Activated CD8-positive, alpha-beta T cell treated with anti-CD3 and anti-CD28 coated beads, Interleukin-2, amount 10 ng/mL, durations not matched to agents 7 days and 5 days (primary cell): ENCODE measurements around the gene ARFGAP3. TPM values are rescaled to one million over a fixed set of nuclear protein-coding genes. Genes with fewer than 3 reads are reported as not detected.

Source experiments
- ATAC-seq: fragments of 150-1000 bp; cut with Tn5 transposase; one replicate; pipeline ENCODE4 v1.10.0; 2021; ENCODE audit warnings: moderate library complexity
- CTCF ChIA-PET: fragments of 350-600 bp; sonication (Branson Sonifier 250); formaldehyde crosslinking; loops from one replicate; lab custom pipeline; 2021; ENCODE audit warnings: antibody characterized with exemption; lab: Charles Lee
- POLR2A ChIA-PET: fragments of 350-600 bp; sonication (Branson Sonifier 250); formaldehyde crosslinking; loops from one replicate; lab custom pipeline; 2021; ENCODE audit warnings: antibody characterized with exemption; lab: Charles Lee
- DNase-seq: peaks from one replicate; pipeline ENCODE4 v3.0.0-alpha.2; 2020
- H3K27ac Mint-ChIP-seq: one replicate; pipeline ENCODE4 v1.8.0; 2021; ENCODE audit warnings: mild to moderate bottlenecking, mixed read lengths
- H3K27me3 Mint-ChIP-seq: one replicate; pipeline ENCODE4 v1.8.0; 2021; ENCODE audit warnings: low read depth, mixed read lengths
- H3K36me3 Mint-ChIP-seq: one replicate; pipeline ENCODE4 v1.8.0; 2021; ENCODE audit warnings: low read depth, mixed read lengths
- H3K4me1 Mint-ChIP-seq: one replicate; pipeline ENCODE4 v1.8.0; 2021; ENCODE audit warnings: low read depth, mixed read lengths
- H3K4me3 Mint-ChIP-seq: one replicate; pipeline ENCODE4 v1.8.0; 2021; ENCODE audit warnings: mild to moderate bottlenecking, mixed read lengths
- H3K9me3 Mint-ChIP-seq: one replicate; pipeline ENCODE4 v1.8.0; 2022; ENCODE audit warnings: mixed read lengths; ENCODE audit not compliant: insufficient read depth
- total RNA-seq, 2 experiments: library from RNA; stranded (reverse); gene quantifications; one replicate each; pipeline ENCODE4 v1.2.3, GENCODE V29; 2021

The ARFGAP3 gene, protein sequence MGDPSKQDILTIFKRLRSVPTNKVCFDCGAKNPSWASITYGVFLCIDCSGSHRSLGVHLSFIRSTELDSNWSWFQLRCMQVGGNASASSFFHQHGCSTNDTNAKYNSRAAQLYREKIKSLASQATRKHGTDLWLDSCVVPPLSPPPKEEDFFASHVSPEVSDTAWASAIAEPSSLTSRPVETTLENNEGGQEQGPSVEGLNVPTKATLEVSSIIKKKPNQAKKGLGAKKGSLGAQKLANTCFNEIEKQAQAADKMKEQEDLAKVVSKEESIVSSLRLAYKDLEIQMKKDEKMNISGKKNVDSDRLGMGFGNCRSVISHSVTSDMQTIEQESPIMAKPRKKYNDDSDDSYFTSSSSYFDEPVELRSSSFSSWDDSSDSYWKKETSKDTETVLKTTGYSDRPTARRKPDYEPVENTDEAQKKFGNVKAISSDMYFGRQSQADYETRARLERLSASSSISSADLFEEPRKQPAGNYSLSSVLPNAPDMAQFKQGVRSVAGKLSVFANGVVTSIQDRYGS
- total RNA-seq, result 10 to 100 TPM; 35.8 to 36.7 TPM

DNA sequence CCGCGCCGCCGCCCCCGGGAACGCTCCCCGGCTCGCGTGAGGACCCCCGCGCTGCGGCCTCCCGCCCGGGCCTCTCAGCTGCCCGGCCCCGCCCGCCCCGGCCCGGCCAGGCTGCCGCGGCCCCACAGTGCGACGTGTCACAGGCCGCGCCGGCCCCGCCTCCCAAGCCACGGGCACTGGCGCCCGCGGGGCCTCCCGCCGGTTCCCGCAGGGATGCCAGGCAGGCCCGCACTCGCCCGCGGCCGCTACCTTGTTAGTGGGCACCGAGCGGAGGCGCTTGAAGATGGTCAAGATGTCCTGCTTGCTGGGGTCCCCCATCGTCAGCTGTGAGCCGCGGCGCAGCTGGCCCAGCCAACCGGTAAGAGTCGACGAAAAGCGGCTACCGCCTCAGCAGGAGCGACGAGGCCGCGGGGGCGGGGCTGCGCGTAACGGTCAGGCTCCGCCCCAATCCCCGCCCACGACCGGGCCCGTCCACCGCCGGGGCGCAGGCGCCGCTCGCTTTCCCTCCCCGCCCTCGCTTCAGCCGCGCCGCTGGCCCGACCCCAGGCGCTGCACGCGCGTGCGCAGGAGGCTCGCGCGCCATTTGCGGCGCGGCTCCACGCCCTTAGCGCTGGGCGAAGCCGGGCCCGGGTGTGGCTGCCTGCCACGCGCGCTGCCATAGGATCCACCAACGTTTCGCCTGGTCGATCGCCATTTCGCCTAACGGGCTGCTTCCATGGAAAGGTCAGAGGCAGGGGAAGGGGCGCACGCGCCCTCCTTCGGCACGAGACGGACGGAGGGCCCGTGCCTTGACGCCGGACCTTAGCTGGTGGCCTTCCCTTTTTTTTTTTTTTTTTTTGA lies at the start of gene ARFGAP3:
Gene ARFGAP3 (minus strand): TSS at position 409 of the 840 bp plus-strand sequence. CDS start 91 bp downstream, at position 318.
- ChIA-PET POLR2A (interaction anchor here (0.7 to 1.6 kb wide), 8 partner anchors 10 to 288 kb away, joined by 3 to 8 read pairs (median 4); partner anchors contain the start of genes MCAT and POLDIP3), CTCF (interaction anchor here (0.5 to 1.9 kb wide), 3 partner anchors 11 to 78 kb away, joined by 3 to 9 read pairs (median 4); no protein-coding TSS in a partner anchor)
- ATAC-seq (peak; percentile 95), DNase-seq (peak; percentile 94)
- Mint-ChIP-seq H3K9me3 (no peaks in the 10 kb centered on the region), H3K4me3 (peak within 1 kb of the TSS; percentile 87), H3K27me3 (no peaks in the 10 kb centered on the region), H3K27ac (peak within 1 kb of the TSS; percentile 93), H3K36me3 (peaks cover 3% of the 10 kb centered on the region), H3K4me1 (peaks cover 11% of the 10 kb centered on the region)

- POLR2A ChIA-PET, result no interaction called here
- CTCF ChIA-PET, result interaction anchor here (3.9 kb wide), 1 partner anchor 11 kb away, joined by 12 read pairs; no protein-coding TSS in a partner anchor
- Mint-ChIP-seq H3K27me3 (no peaks in the 10 kb centered on the region), H3K4me3 (no peak overlapping the region), H3K27ac (no peak overlapping the region), H3K4me1 (no peaks in the 10 kb centered on the region), H3K36me3 (no peaks in the 10 kb centered on the region), H3K9me3 (no peaks in the 10 kb centered on the region)
- ATAC-seq (no peak), DNase-seq (no peak)
Observed at GRCh38 chr22:42905702-42906183, 48.7 kb upstream of the ARFGAP3 start.

DNA sequence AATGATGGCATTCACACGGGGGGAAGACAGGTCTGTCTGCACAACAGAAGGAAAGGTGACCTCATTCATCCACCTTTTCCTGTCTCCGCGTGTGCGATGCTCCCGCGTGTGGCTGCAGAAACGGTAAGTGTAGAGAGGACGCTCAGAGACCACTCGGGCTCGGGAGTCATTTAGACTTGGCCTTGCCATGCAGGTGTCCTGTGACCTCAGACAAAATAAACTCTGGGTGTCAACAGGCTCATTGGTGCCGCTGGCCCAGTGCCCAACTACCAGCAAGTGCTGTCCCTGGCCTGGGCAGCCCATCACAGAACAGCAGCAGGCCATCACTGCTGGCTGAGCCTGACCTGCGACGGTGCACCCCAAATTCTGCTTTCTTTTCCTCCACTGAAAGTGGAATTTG lies 48.1 kb upstream of the ARFGAP3 start:
- no peaks in the 10 kb centered on the region for H3K4me1 Mint-ChIP-seq
- H3K27ac Mint-ChIP-seq, result no peak overlapping the region
- H3K27me3 Mint-ChIP-seq, result no peaks in the 10 kb centered on the region
- ChIA-PET POLR2A (no interaction called here), CTCF (interaction anchor here (3.9 kb wide), 1 partner anchor 10 kb away, joined by 12 read pairs; no protein-coding TSS in a partner anchor)
- H3K4me3 Mint-ChIP-seq, result no peak overlapping the region
- no peaks in the 10 kb centered on the region for H3K9me3 Mint-ChIP-seq
- DNase-seq (no peak), ATAC-seq (no peak)
- no peaks in the 10 kb centered on the region for H3K36me3 Mint-ChIP-seq

GRCh38 chr22:42904050-42904449 lies 47.0 kb upstream of the ARFGAP3 start:
- ChIA-PET CTCF (interaction anchor here (3.9 kb wide), 1 partner anchor 9 kb away, joined by 12 read pairs; no protein-coding TSS in a partner anchor), POLR2A (interaction anchor here (0.8 kb wide), 1 partner anchor 87 kb away, joined by 4 read pairs; no protein-coding TSS in a partner anchor)
- H3K27me3 Mint-ChIP-seq, result no peaks in the 10 kb centered on the region
- no peak overlapping the region for H3K4me3 Mint-ChIP-seq
- H3K36me3 Mint-ChIP-seq, result no peaks in the 10 kb centered on the region
- DNase-seq (no peak), ATAC-seq (no peak)
- H3K4me1 Mint-ChIP-seq, result no peaks in the 10 kb centered on the region
- no peaks in the 10 kb centered on the region for H3K9me3 Mint-ChIP-seq
- no peak overlapping the region for H3K27ac Mint-ChIP-seq

DNA sequence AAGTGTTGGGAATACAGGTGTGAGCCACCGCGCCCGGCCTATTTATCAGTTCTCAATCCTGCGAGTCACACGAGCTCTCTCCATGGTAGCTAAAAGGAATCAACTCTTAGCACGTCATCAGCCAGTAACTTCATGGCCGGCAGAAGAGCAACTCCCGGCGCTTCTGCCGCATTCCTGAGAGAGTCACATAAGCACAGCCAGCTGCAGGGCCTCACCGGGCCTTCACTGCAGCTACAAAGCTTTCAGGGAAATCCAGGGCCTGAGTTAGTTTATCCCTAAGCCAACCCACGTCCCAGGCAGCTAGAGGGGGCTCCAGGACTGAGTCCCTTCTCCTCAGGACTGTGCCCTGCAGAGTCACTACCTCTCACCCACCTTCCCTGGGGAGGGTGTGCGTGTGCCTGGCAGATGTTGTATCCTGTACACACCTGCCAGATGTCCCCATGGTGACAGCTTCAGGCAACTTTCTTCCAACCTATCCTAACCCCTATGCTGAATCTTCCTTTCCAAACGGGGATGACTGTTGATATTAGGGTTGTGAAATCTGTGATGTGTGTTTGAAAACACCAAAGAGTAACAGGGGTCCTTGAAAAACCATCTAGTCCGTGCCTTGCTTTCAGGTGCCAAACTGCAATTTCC lies 45.9 kb upstream of the ARFGAP3 start:
- DNase-seq (no peak), ATAC-seq (no peak)
- no peaks in the 10 kb centered on the region for H3K36me3 Mint-ChIP-seq
- no peaks in the 10 kb centered on the region for H3K9me3 Mint-ChIP-seq
- H3K27me3 Mint-ChIP-seq, result no peaks in the 10 kb centered on the region
- POLR2A ChIA-PET, result no interaction called here
- H3K4me3 Mint-ChIP-seq, result no peak overlapping the region
- CTCF ChIA-PET, result interaction anchor here (1.4 to 3.9 kb wide), 3 partner anchors 8 to 131 kb away, joined by 3 to 12 read pairs (median 7); no protein-coding TSS in a partner anchor
- H3K4me1 Mint-ChIP-seq, result no peaks in the 10 kb centered on the region
- no peak overlapping the region for H3K27ac Mint-ChIP-seq

DNA sequence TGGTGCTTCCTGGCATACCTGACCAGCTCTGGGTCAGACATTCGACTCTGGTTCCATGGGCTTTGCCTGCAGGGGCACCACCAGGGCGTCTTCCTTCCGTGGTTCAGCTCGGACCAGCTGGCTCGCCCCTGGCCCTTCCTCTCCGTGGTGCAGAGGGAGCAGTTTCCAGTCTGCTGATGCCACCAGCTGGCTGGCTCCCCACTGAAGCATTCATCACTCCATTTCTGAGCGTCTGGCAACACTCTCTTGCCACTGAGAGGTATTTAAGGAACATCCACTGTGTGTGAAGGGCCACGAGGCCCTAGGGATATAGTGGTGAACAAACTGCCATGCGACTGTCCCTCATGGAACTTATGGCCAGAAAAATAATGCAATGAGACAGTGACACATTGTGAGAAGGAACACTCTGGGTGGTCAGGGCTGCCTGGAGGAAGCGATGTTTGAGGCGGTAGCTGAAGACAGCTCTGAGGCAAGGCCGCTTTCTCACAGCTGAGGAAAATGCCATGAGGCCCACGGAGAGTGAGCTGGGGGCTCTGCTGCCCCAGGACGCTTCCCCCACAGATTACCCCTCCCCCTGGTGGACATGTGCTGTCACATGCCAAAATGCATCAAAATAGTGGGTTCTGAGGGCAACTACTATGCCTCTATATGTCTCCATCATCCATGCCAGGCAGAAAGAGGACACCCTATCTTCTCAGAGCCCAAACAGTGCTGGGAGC lies 44.9 kb upstream of the ARFGAP3 start:
- Mint-ChIP-seq H3K36me3 (no peaks in the 10 kb centered on the region), H3K4me1 (no peaks in the 10 kb centered on the region), H3K9me3 (no peaks in the 10 kb centered on the region), H3K27me3 (no peaks in the 10 kb centered on the region), H3K27ac (no peak overlapping the region), H3K4me3 (no peak overlapping the region)
- POLR2A ChIA-PET, result no interaction called here
- CTCF ChIA-PET, result interaction anchor here (1.4 to 1.9 kb wide), 2 partner anchors 9 to 132 kb away, joined by 3 to 7 read pairs; no protein-coding TSS in a partner anchor
- peak; percentile 28 for DNase-seq
- ATAC-seq, result peak; percentile 30

DNA sequence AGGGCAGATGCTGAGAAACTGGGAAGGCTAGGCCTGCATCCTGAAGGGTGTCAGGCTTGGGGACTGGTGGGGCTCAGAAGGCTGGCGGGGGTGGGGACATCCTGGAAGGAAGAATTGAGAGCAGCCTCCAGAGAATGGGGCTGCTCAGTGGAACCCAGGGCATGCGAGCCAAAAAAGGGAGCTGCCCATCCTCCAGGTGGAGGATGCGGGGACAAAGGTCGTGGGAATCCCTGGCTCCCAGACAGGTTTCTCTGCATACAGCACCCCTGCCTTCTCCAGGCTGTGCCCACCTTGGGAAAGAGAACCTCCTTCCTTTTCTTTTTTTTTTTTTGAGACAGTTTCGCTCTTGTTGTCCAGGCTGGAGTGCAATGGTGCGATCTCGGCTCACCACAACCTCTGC lies 40.9 kb upstream of the ARFGAP3 start:
- Mint-ChIP-seq H3K36me3 (no peaks in the 10 kb centered on the region), H3K4me3 (no peak overlapping the region), H3K27ac (no peak overlapping the region), H3K9me3 (no peaks in the 10 kb centered on the region), H3K27me3 (no peaks in the 10 kb centered on the region), H3K4me1 (peaks cover 38% of the 10 kb centered on the region)
- no peak for DNase-seq
- ATAC-seq, result no peak
- ChIA-PET POLR2A (no interaction called here), CTCF (interaction anchor here (1.0 kb wide), 1 partner anchor 30 kb away, joined by 3 read pairs; no protein-coding TSS in a partner anchor)

- Mint-ChIP-seq H3K27ac (peak overlapping the region; percentile 70), H3K36me3 (peaks cover 7% of the 10 kb centered on the region), H3K4me3 (no peak overlapping the region), H3K9me3 (no peaks in the 10 kb centered on the region), H3K4me1 (peaks cover 56% of the 10 kb centered on the region), H3K27me3 (no peaks in the 10 kb centered on the region)
- DNase-seq, result no peak
- CTCF ChIA-PET, result interaction anchor here (0.7 to 2.2 kb wide), 11 partner anchors 9 to 157 kb away, joined by 3 to 14 read pairs (median 3); no protein-coding TSS in a partner anchor
- ATAC-seq, result no peak
- POLR2A ChIA-PET, result interaction anchor here (0.9 kb wide), 1 partner anchor 9 kb away, joined by 3 read pairs; no protein-coding TSS in a partner anchor
Observed at GRCh38 chr22:42895541-42895981, 38.5 kb upstream of the ARFGAP3 start.

GRCh38 chr22:42895087-42895486 lies 38.0 kb upstream of the ARFGAP3 start:
- DNase-seq (peak; percentile 46), ATAC-seq (peak; percentile 64)
- no peaks in the 10 kb centered on the region for H3K27me3 Mint-ChIP-seq
- H3K4me3 Mint-ChIP-seq, result no peak overlapping the region
- H3K27ac Mint-ChIP-seq, result peak overlapping the region; percentile 70
- H3K4me1 Mint-ChIP-seq, result peaks cover 59% of the 10 kb centered on the region
- CTCF ChIA-PET, result interaction anchor here (0.7 to 2.2 kb wide), 12 partner anchors 10 to 157 kb away, joined by 3 to 14 read pairs (median 3); no protein-coding TSS in a partner anchor
- POLR2A ChIA-PET, result interaction anchor here (0.9 to 1.3 kb wide), 2 partner anchors 9 to 38 kb away, joined by 3 read pairs; partner anchors contain the start of gene ARFGAP3
- H3K9me3 Mint-ChIP-seq, result no peaks in the 10 kb centered on the region
- peaks cover 7% of the 10 kb centered on the region for H3K36me3 Mint-ChIP-seq
